Chondrocyte (in vitro differentiated cells): Measurements from ENCODE around the gene FMNL3. TPM values are rescaled to one million over a fixed set of nuclear protein-coding genes. Genes with fewer than 3 reads are reported as not detected.

Experiments used
- DNase-seq: peaks from one replicate; pipeline ENCODE4 v3.0.0; 2021; ENCODE audit warnings: mixed read lengths, low spot score
- H3K27ac Mint-ChIP-seq: one replicate; pipeline ENCODE4 v1.8.0; 2021; ENCODE audit warnings: mild to moderate bottlenecking, moderate library complexity, mixed read lengths; ENCODE audit not compliant: unreplicated experiment
- H3K27me3 Mint-ChIP-seq: 2 replicates; pipeline ENCODE4 v1.8.0; 2021; ENCODE audit warnings: low read depth, mixed read lengths
- H3K36me3 Mint-ChIP-seq: 2 replicates; pipeline ENCODE4 v1.8.0; 2021; ENCODE audit warnings: low read depth, mixed read lengths
- H3K4me1 Mint-ChIP-seq: 2 replicates; pipeline ENCODE4 v1.8.0; 2021; ENCODE audit warnings: low read depth, mild to moderate bottlenecking, mixed read lengths
- H3K4me3 Mint-ChIP-seq: one replicate; pipeline ENCODE4 v1.8.0; 2021; ENCODE audit warnings: mild to moderate bottlenecking, moderate library complexity, mixed read lengths; ENCODE audit not compliant: unreplicated experiment
- H3K9me3 Mint-ChIP-seq: 2 replicates; pipeline ENCODE4 v1.8.0; 2021; ENCODE audit warnings: low read depth, mixed read lengths
- total RNA-seq: library from RNA; stranded (reverse); gene quantifications from 3 replicates; pipeline ENCODE4 v1.2.1, GENCODE V29; 2021
- TF ChIP-seq, protein P1 (sequence below): fragments of 200-600 bp; sonication (generic); IDR thresholded peaks from 2 replicates; pipeline ENCODE4 v1.5.0; 2021; ENCODE audit warnings: antibody characterized with exemption, mild to moderate bottlenecking, moderate library complexity

The FMNL3 gene
- total RNA-seq, 1 donor from 2014 or later, result 55.6 TPM

- DNase-seq, result no peak
- no peak overlapping the region for H3K4me3 Mint-ChIP-seq
- H3K4me1 Mint-ChIP-seq, result peaks cover 15% of the 10 kb centered on the region
- TF ChIP-seq, protein P1, sequence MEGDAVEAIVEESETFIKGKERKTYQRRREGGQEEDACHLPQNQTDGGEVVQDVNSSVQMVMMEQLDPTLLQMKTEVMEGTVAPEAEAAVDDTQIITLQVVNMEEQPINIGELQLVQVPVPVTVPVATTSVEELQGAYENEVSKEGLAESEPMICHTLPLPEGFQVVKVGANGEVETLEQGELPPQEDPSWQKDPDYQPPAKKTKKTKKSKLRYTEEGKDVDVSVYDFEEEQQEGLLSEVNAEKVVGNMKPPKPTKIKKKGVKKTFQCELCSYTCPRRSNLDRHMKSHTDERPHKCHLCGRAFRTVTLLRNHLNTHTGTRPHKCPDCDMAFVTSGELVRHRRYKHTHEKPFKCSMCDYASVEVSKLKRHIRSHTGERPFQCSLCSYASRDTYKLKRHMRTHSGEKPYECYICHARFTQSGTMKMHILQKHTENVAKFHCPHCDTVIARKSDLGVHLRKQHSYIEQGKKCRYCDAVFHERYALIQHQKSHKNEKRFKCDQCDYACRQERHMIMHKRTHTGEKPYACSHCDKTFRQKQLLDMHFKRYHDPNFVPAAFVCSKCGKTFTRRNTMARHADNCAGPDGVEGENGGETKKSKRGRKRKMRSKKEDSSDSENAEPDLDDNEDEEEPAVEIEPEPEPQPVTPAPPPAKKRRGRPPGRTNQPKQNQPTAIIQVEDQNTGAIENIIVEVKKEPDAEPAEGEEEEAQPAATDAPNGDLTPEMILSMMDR, result peak; percentile 83
- H3K27me3 Mint-ChIP-seq, result no peaks in the 10 kb centered on the region
- H3K9me3 Mint-ChIP-seq, result no peaks in the 10 kb centered on the region
- H3K27ac Mint-ChIP-seq, result peak overlapping the region; percentile 83
- H3K36me3 Mint-ChIP-seq, result peaks cover 2% of the 10 kb centered on the region
Measured at GRCh38 chr12:49636979-49637755, 70.0 kb downstream of the FMNL3 start.

GRCh38 chr12:49636574-49636973, 70.6 kb downstream of the FMNL3 start:
- Mint-ChIP-seq H3K27ac (peak overlapping the region; percentile 83), H3K36me3 (peaks cover 2% of the 10 kb centered on the region), H3K4me3 (no peak overlapping the region), H3K4me1 (peaks cover 20% of the 10 kb centered on the region), H3K9me3 (no peaks in the 10 kb centered on the region), H3K27me3 (no peaks in the 10 kb centered on the region)
- no peak for DNase-seq
- TF ChIP-seq, protein P1, result no peak

- Mint-ChIP-seq H3K9me3 (no peaks in the 10 kb centered on the region), H3K36me3 (peaks cover 2% of the 10 kb centered on the region), H3K4me1 (peaks cover 20% of the 10 kb centered on the region), H3K4me3 (no peak overlapping the region), H3K27me3 (no peaks in the 10 kb centered on the region), H3K27ac (no peak overlapping the region)
- TF ChIP-seq, protein P1, result no peak
- DNase-seq, result no peak
Measured at GRCh38 chr12:49635656-49636055, 71.5 kb downstream of the FMNL3 start.

- Mint-ChIP-seq H3K4me1 (peaks cover 20% of the 10 kb centered on the region), H3K9me3 (no peaks in the 10 kb centered on the region), H3K27ac (no peak overlapping the region), H3K27me3 (no peaks in the 10 kb centered on the region), H3K36me3 (peaks cover 2% of the 10 kb centered on the region), H3K4me3 (no peak overlapping the region)
- DNase-seq, result no peak
- TF ChIP-seq, protein P1, result no peak
Measured at GRCh38 chr12:49635036-49635435, 72.2 kb downstream of the FMNL3 start.

- Mint-ChIP-seq H3K27ac (peak overlapping the region; percentile 17), H3K36me3 (peaks cover 2% of the 10 kb centered on the region), H3K27me3 (no peaks in the 10 kb centered on the region), H3K4me3 (no peak overlapping the region), H3K9me3 (no peaks in the 10 kb centered on the region), H3K4me1 (peaks cover 20% of the 10 kb centered on the region)
- DNase-seq, result no peak
- TF ChIP-seq, protein P1, result no peak
Measured at GRCh38 chr12:49633703-49634345, 73.4 kb downstream of the FMNL3 start.
